CD4-positive, alpha-beta T cell treated with Interleukin-17A for 1 hour (primary cell): ENCODE measurements around the gene EP400.
"Not testable (repeated sequence)": the region's sequence is repeated elsewhere in the genome, so short reads cannot be mapped to it uniquely, and the experiment has no call there.

Experiments used
- DNase-seq: peaks from one replicate; pipeline ENCODE4 v3.0.0-alpha.2; 2020

Gene EP400

GRCh38 chr12:131928711-131929580 is 20.8 kb upstream of the EP400 start, which contains the start of gene PUS1:
Gene PUS1 (plus strand): TSS chr12:131929276. CDS start chr12:131929723, 447 bp downstream.
- peak; percentile 96 for DNase-seq

GRCh38 chr12:131929581-131930456 is 19.9 kb upstream of the EP400 start:
- DNase-seq = peak; percentile 33

GRCh38 chr12:131930510-131930909 is 19.2 kb upstream of the EP400 start:
- DNase-seq = no peak

- DNase-seq = no peak
Observed at GRCh38 chr12:131933387-131933786, 16.4 kb upstream of the EP400 start.

GRCh38 chr12:131934535-131934934 is 15.2 kb upstream of the EP400 start:
- no peak for DNase-seq

- DNase-seq = no peak
Observed at GRCh38 chr12:131938082-131938481, 11.7 kb upstream of the EP400 start.

- DNase-seq = no peak
Observed at GRCh38 chr12:131939007-131939406, 10.7 kb upstream of the EP400 start.

GRCh38 chr12:131940141-131940547 is 9.6 kb upstream of the EP400 start:
- no peak for DNase-seq

- no peak for DNase-seq
Observed at GRCh38 chr12:131941116-131941986, 8.4 kb upstream of the EP400 start.

- DNase-seq = no peak
Observed at GRCh38 chr12:131941987-131942341, 7.8 kb upstream of the EP400 start.

GRCh38 chr12:131942671-131943070 is 7.1 kb upstream of the EP400 start:
- no peak for DNase-seq

- DNase-seq = no peak
Observed at GRCh38 chr12:131943389-131943788, 6.4 kb upstream of the EP400 start.

GRCh38 chr12:131943876-131944275 is 5.9 kb upstream of the EP400 start:
- DNase-seq = no peak

- DNase-seq = no peak
Observed at GRCh38 chr12:131944601-131945251, 5.0 kb upstream of the EP400 start.

- no peak for DNase-seq
Observed at GRCh38 chr12:131946757-131947156, 3.0 kb upstream of the EP400 start.

GRCh38 chr12:131947482-131948027 is 2.2 kb upstream of the EP400 start:
- no peak for DNase-seq

- DNase-seq = peak; percentile 6
Observed at GRCh38 chr12:131948166-131948712, 1.5 kb upstream of the EP400 start.

- DNase-seq = peak; percentile 34
Observed at GRCh38 chr12:131948713-131949430, 870 bp upstream of the EP400 start.

GRCh38 chr12:131950182-131950913 is 606 bp downstream of the EP400 start:
- DNase-seq = peak; percentile 31

GRCh38 chr12:131953810-131954209 is 4.1 kb downstream of the EP400 start:
- not testable (repeated sequence) for DNase-seq
